Mucosa of rectum (tissue), 2 donors: ENCODE results near the gene NEMP2.
"Not testable (repeated sequence)": the region's sequence is repeated elsewhere in the genome, so short reads cannot be mapped to it uniquely, and the experiment has no call there.

Source experiments
- H3K27ac ChIP-seq, 2 donors: one replicate each; pipeline ENCODE4 v1.7.0; 2013; ENCODE audit warnings: inconsistent platforms in 2 of 2, low read depth in 2 of 2, low read length in 2 of 2
- H3K27me3 ChIP-seq, 2 donors: one replicate each; pipeline ENCODE4 v1.7.0; 2013; ENCODE audit warnings: low read length in 2 of 2; ENCODE audit not compliant: control insufficient read depth in 2 of 2, insufficient read depth in 2 of 2
- H3K36me3 ChIP-seq, 2 donors: one replicate each; pipeline ENCODE4 v1.7.0; 2013; ENCODE audit warnings: low read length in 2 of 2; ENCODE audit not compliant: control insufficient read depth in 2 of 2, insufficient read depth in 2 of 2
- H3K4me1 ChIP-seq, 2 donors: one replicate each; pipeline ENCODE4 v1.7.0; 2013; ENCODE audit warnings: low read length in 2 of 2, mild to moderate bottlenecking in 1 of 2; ENCODE audit not compliant: control insufficient read depth in 2 of 2, insufficient read depth in 2 of 2
- H3K4me3 ChIP-seq, 2 donors: one replicate each; pipeline ENCODE4 v1.7.0; 2013; ENCODE audit warnings: low read length in 2 of 2
- H3K9ac ChIP-seq, 2 donors: one replicate each; pipeline ENCODE4 v1.7.0; 2013; ENCODE audit warnings: low read length in 2 of 2, low read depth in 1 of 2, mild to moderate bottlenecking in 1 of 2
- H3K9me3 ChIP-seq, 2 donors: one replicate each; pipeline ENCODE4 v1.7.0; 2013; ENCODE audit warnings: low read length in 2 of 2; ENCODE audit not compliant: control insufficient read depth in 2 of 2
- donor health status: healthy.
- donor health status: Normal muscosa, but diverticular disease.

Gene NEMP2

GRCh38 chr2:190511104-190511503 lies 23.4 kb downstream of the NEMP2 start:
- no peak overlapping the region for H3K27ac ChIP-seq
- H3K27me3 ChIP-seq = no peaks in the 10 kb centered on the region
- H3K4me3 ChIP-seq = no peak overlapping the region
- no peaks in the 10 kb centered on the region for H3K9me3 ChIP-seq
- H3K36me3 ChIP-seq = peaks cover 3 to 4% of the 10 kb centered on the region in 2 donors
- no peak overlapping the region for H3K9ac ChIP-seq
- peaks cover 6 to 32% of the 10 kb centered on the region in 2 donors for H3K4me1 ChIP-seq

- not testable (repeated sequence) for H3K4me3 ChIP-seq, H3K9me3 ChIP-seq, H3K36me3 ChIP-seq, H3K27me3 ChIP-seq, H3K9ac ChIP-seq
- Histone ChIP-seq H3K27ac (peak overlapping the region in 1 of 2 donors; percentile 64), H3K4me1 (peaks cover 11 to 39% of the 10 kb centered on the region in 2 donors)
Measured at GRCh38 chr2:190509895-190510294, 24.6 kb downstream of the NEMP2 start.

- no peaks in the 10 kb centered on the region for H3K27me3 ChIP-seq
- H3K27ac ChIP-seq = peak overlapping the region; percentile 21 to 49
- no peak overlapping the region for H3K4me3 ChIP-seq
- H3K36me3 ChIP-seq = peaks cover 11% of the 10 kb centered on the region in 2 donors
- H3K9me3 ChIP-seq = no peaks in the 10 kb centered on the region
- no peak overlapping the region for H3K9ac ChIP-seq
- H3K4me1 ChIP-seq = peaks cover 11 to 46% of the 10 kb centered on the region in 2 donors
Measured at GRCh38 chr2:190507135-190507534, 27.4 kb downstream of the NEMP2 start.

GRCh38 chr2:190506666-190507065 lies 27.9 kb downstream of the NEMP2 start:
- Histone ChIP-seq H3K27me3 (no peaks in the 10 kb centered on the region), H3K27ac (peak overlapping the region; percentile 21 to 49), H3K4me1 (peaks cover 11 to 46% of the 10 kb centered on the region in 2 donors), H3K9ac (no peak overlapping the region), H3K4me3 (no peak overlapping the region), H3K36me3 (peaks cover 11% of the 10 kb centered on the region in 2 donors), H3K9me3 (no peaks in the 10 kb centered on the region)

GRCh38 chr2:190505696-190506095 lies 28.8 kb downstream of the NEMP2 start:
- Histone ChIP-seq H3K4me3 (no peak overlapping the region), H3K27ac (peak overlapping the region; percentile 11 to 25), H3K9ac (no peak overlapping the region), H3K27me3 (no peaks in the 10 kb centered on the region), H3K9me3 (no peaks in the 10 kb centered on the region), H3K4me1 (peaks cover 11 to 47% of the 10 kb centered on the region in 2 donors), H3K36me3 (peaks cover 11 to 15% of the 10 kb centered on the region in 2 donors)

- Histone ChIP-seq H3K4me3 (no peak overlapping the region), H3K9me3 (no peaks in the 10 kb centered on the region), H3K27me3 (no peaks in the 10 kb centered on the region), H3K27ac (no peak overlapping the region), H3K4me1 (peaks cover 8 to 42% of the 10 kb centered on the region in 2 donors), H3K9ac (no peak overlapping the region), H3K36me3 (peaks cover 16 to 18% of the 10 kb centered on the region in 2 donors)
Measured at GRCh38 chr2:190504912-190505311, 29.6 kb downstream of the NEMP2 start.

GRCh38 chr2:190503088-190503487 lies 31.4 kb downstream of the NEMP2 start:
- Histone ChIP-seq H3K4me1 (peaks cover 6 to 28% of the 10 kb centered on the region in 2 donors), H3K27ac (peak overlapping the region in 1 of 2 donors; percentile 15), H3K9ac (no peak overlapping the region), H3K36me3 (peaks cover 19 to 22% of the 10 kb centered on the region in 2 donors), H3K27me3 (no peaks in the 10 kb centered on the region), H3K4me3 (no peak overlapping the region), H3K9me3 (no peaks in the 10 kb centered on the region)

GRCh38 chr2:190501702-190502407 lies 32.7 kb downstream of the NEMP2 start:
- peaks cover 25 to 26% of the 10 kb centered on the region in 2 donors for H3K36me3 ChIP-seq
- no peaks in the 10 kb centered on the region for H3K9me3 ChIP-seq
- H3K9ac ChIP-seq = no peak overlapping the region
- H3K4me1 ChIP-seq = peaks cover 6 to 23% of the 10 kb centered on the region in 2 donors
- H3K27ac ChIP-seq = no peak overlapping the region
- H3K27me3 ChIP-seq = no peaks in the 10 kb centered on the region
- H3K4me3 ChIP-seq = no peak overlapping the region

- H3K27ac ChIP-seq = no peak overlapping the region
Measured at GRCh38 chr2:190501231-190501630, 33.3 kb downstream of the NEMP2 start.

GRCh38 chr2:190500054-190500502 lies 34.4 kb downstream of the NEMP2 start:
- H3K36me3 ChIP-seq = peaks cover 22 to 26% of the 10 kb centered on the region in 2 donors
- peak overlapping the region in 1 of 2 donors; percentile 42 for H3K27ac ChIP-seq
- H3K9ac ChIP-seq = peak overlapping the region in 1 of 2 donors; percentile 31

More at GRCh38 chr2:190501231-190501630, 33.3 kb downstream of the NEMP2 start:
- Histone ChIP-seq H3K9me3 (no peaks in the 10 kb centered on the region), H3K27me3 (no peaks in the 10 kb centered on the region), H3K36me3 (peaks cover 25 to 26% of the 10 kb centered on the region in 2 donors), H3K9ac (no peak overlapping the region), H3K4me3 (no peak overlapping the region), H3K4me1 (peaks cover 6 to 19% of the 10 kb centered on the region in 2 donors)

More at GRCh38 chr2:190500054-190500502, 34.4 kb downstream of the NEMP2 start:
- H3K4me3 ChIP-seq = no peak overlapping the region
- no peaks in the 10 kb centered on the region for H3K9me3 ChIP-seq
- peaks cover 0 to 12% of the 10 kb centered on the region in 2 donors for H3K4me1 ChIP-seq
- H3K27me3 ChIP-seq = no peaks in the 10 kb centered on the region
